Ishikawa (cell line): ENCODE measurements around the gene PKMYT1.

ENCODE experiments used
- CEBPB ChIP-seq: IDR thresholded peaks from 2 replicates; pipeline ENCODE4 v1.6.1; 2012
- CREB1 ChIP-seq: IDR thresholded peaks from 2 replicates; pipeline ENCODE4 v1.6.1; 2012; ENCODE audit warnings: low read depth
- EGR1 ChIP-seq: IDR thresholded peaks from 2 replicates; pipeline ENCODE4 v1.6.1; 2012
- EP300 ChIP-seq: IDR thresholded peaks from 2 replicates; pipeline ENCODE4 v1.6.1; 2012; ENCODE audit warnings: borderline replicate concordance
- FOXM1 ChIP-seq: IDR thresholded peaks from 2 replicates; pipeline ENCODE4 v1.6.1; 2012; ENCODE audit warnings: low read depth, borderline replicate concordance
- NFIC ChIP-seq: IDR thresholded peaks from 2 replicates; pipeline ENCODE4 v1.6.1; 2012
- RAD21 ChIP-seq: IDR thresholded peaks from 2 replicates; pipeline ENCODE4 v1.6.1; 2012; ENCODE audit warnings: low read depth
- TEAD4 ChIP-seq: IDR thresholded peaks from 2 replicates; pipeline ENCODE4 v1.6.1; 2012
- YY1 ChIP-seq: IDR thresholded peaks from 2 replicates; pipeline ENCODE4 v1.6.1; 2012; ENCODE audit warnings: low read depth
- TF ChIP-seq, protein P1 (sequence below): IDR thresholded peaks from 2 replicates; pipeline ENCODE4 v1.6.1; 2012

DNA sequence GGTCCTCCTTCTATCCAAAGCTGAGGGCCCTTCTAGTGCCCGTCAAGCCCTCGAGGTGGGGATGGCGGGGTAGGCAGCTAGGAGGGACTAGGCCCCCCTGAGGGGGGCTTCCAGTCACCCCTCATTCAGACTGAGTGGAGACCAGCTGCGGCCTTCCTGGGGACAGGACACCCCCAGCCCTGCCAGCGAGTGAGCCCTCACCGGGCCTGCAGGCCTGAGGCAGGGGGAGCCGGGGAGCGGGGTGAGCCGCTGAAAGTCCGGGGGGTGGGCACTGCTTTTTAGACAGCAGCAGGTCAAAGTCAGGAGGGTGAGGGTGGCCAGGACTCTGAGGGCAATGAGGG is 24.8 kb downstream of the PKMYT1 start:
- TF ChIP-seq YY1 (no peak), TEAD4 (no peak), NFIC (no peak), EP300 (no peak), RAD21 (no peak), EGR1 (no peak), FOXM1 (no peak), CEBPB (no peak), CREB1 (no peak)
- TF ChIP-seq, protein P1, sequence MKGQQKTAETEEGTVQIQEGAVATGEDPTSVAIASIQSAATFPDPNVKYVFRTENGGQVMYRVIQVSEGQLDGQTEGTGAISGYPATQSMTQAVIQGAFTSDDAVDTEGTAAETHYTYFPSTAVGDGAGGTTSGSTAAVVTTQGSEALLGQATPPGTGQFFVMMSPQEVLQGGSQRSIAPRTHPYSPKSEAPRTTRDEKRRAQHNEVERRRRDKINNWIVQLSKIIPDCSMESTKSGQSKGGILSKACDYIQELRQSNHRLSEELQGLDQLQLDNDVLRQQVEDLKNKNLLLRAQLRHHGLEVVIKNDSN = no peak
